ENCODE measurements around the gene MACROD2. TPM values are rescaled to one million over a fixed set of nuclear protein-coding genes. Genes with fewer than 3 reads are reported as not detected.

Gene MACROD2
- total RNA-seq, 1 experiment from 2014 or later: 3.1 TPM

DNA sequence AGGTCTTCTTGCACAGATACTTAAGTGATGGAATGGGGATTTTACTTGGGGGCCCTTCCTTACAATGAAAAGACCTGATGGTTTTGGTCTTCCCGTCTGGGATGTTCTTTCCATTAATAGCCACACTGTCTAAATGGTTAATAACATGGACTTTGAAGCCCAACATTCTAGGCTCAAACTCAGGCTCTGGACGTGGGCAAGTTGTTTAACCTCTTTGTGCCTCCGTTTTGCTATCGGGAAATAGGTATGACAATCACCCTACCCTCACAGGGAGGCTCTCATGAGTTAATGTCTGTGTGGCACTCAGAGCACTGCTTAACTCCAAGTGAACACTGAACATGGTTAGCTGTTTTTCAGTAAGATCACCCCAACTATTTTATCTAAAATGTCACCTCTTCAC lies 702.8 kb downstream of the MACROD2 start:
- Mint-ChIP-seq H3K4me1 (ENCODE audit: insufficient read depth, unreplicated experiment) (peaks cover 7% of the 10 kb centered on the region), H3K9me3 (ENCODE audit: unreplicated experiment) (no peaks in the 10 kb centered on the region), H3K27me3 (ENCODE audit: insufficient read depth, unreplicated experiment) (no peaks in the 10 kb centered on the region), H3K36me3 (ENCODE audit: insufficient read depth, unreplicated experiment) (no peaks in the 10 kb centered on the region), H3K4me3 (ENCODE audit: unreplicated experiment) (no peak overlapping the region), H3K27ac (ENCODE audit: low read depth, unreplicated experiment) (no peak overlapping the region)
- DNase-seq (ENCODE audit: unreplicated experiment): no peak
- intact Hi-C loops (cut with micrococcal nuclease): no loop called here
- ChIA-PET POLR2A (interaction anchor here (0.7 to 1.3 kb wide), 3 partner anchors 10 to 84 kb away, joined by 3 to 6 read pairs (median 3); no protein-coding TSS in a partner anchor), CTCF (interaction anchor here (0.6 to 2.6 kb wide), 3 partner anchors 10 to 361 kb away, joined by 4 to 11 read pairs (median 4); partner anchors contain the start of gene FLRT3)
- no TSS peak for BruUV-seq (replicated peaks)
- no peak for TF ChIP-seq CTCF (IDR thresholded peaks at IDR 0.05; ENCODE audit: unreplicated experiment)

GRCh38 chr20:14698605-14699373 lies 703.5 kb downstream of the MACROD2 start:
- H3K4me3 Mint-ChIP-seq (ENCODE audit: unreplicated experiment): no peak overlapping the region
- H3K9me3 Mint-ChIP-seq (ENCODE audit: unreplicated experiment): no peaks in the 10 kb centered on the region
- CTCF ChIA-PET: interaction anchor here (0.6 to 2.6 kb wide), 3 partner anchors 20 to 362 kb away, joined by 3 to 11 read pairs (median 3); partner anchors contain the start of gene FLRT3
- intact Hi-C loops (cut with micrococcal nuclease): no loop called here
- no peak for TF ChIP-seq CTCF (IDR thresholded peaks at IDR 0.05; ENCODE audit: unreplicated experiment)
- DNase-seq (ENCODE audit: unreplicated experiment): no peak
- no TSS peak for BruUV-seq (replicated peaks)
- no peaks in the 10 kb centered on the region for H3K27me3 Mint-ChIP-seq (ENCODE audit: insufficient read depth, unreplicated experiment)
- no peak overlapping the region for H3K27ac Mint-ChIP-seq (ENCODE audit: low read depth, unreplicated experiment)
- no peaks in the 10 kb centered on the region for H3K36me3 Mint-ChIP-seq (ENCODE audit: insufficient read depth, unreplicated experiment)
- H3K4me1 Mint-ChIP-seq (ENCODE audit: insufficient read depth, unreplicated experiment): peaks cover 7% of the 10 kb centered on the region
- POLR2A ChIA-PET: interaction anchor here (0.7 to 4.0 kb wide), 4 partner anchors 11 to 532 kb away, joined by 3 to 64 read pairs (median 4); partner anchors contain the start of gene FLRT3

- Mint-ChIP-seq H3K4me3 (ENCODE audit: unreplicated experiment) (no peak overlapping the region), H3K36me3 (ENCODE audit: insufficient read depth, unreplicated experiment) (no peaks in the 10 kb centered on the region), H3K4me1 (ENCODE audit: insufficient read depth, unreplicated experiment) (peaks cover 7% of the 10 kb centered on the region), H3K9me3 (ENCODE audit: unreplicated experiment) (no peaks in the 10 kb centered on the region), H3K27ac (ENCODE audit: low read depth, unreplicated experiment) (no peak overlapping the region), H3K27me3 (ENCODE audit: insufficient read depth, unreplicated experiment) (no peaks in the 10 kb centered on the region)
- BruUV-seq (replicated peaks): no TSS peak
- CTCF ChIA-PET: interaction anchor here (0.6 to 1.4 kb wide), 10 partner anchors 10 to 1515 kb away, joined by 3 to 10 read pairs (median 4); partner anchors contain the start of gene FLRT3
- POLR2A ChIA-PET: interaction anchor here (0.8 to 4.0 kb wide), 10 partner anchors 10 to 364 kb away, joined by 3 to 64 read pairs (median 4); partner anchors contain the start of gene FLRT3
- no peak for TF ChIP-seq CTCF (IDR thresholded peaks at IDR 0.05; ENCODE audit: unreplicated experiment)
- intact Hi-C loops (cut with micrococcal nuclease): no loop called here
- peak; percentile 18 for DNase-seq (ENCODE audit: unreplicated experiment)
Measured at GRCh38 chr20:14700639-14700960, 705.3 kb downstream of the MACROD2 start.

- DNase-seq (ENCODE audit: unreplicated experiment): no peak
- CTCF ChIA-PET: interaction anchor here (0.6 to 1.4 kb wide), 5 partner anchors 9 to 366 kb away, joined by 3 to 10 read pairs (median 4); partner anchors contain the start of gene FLRT3
- POLR2A ChIA-PET: interaction anchor here (0.8 to 4.0 kb wide), 8 partner anchors 9 to 365 kb away, joined by 3 to 64 read pairs (median 4); partner anchors contain the start of gene FLRT3
- Mint-ChIP-seq H3K27ac (ENCODE audit: low read depth, unreplicated experiment) (no peak overlapping the region), H3K36me3 (ENCODE audit: insufficient read depth, unreplicated experiment) (no peaks in the 10 kb centered on the region), H3K4me1 (ENCODE audit: insufficient read depth, unreplicated experiment) (peaks cover 7% of the 10 kb centered on the region), H3K27me3 (ENCODE audit: insufficient read depth, unreplicated experiment) (no peaks in the 10 kb centered on the region), H3K4me3 (ENCODE audit: unreplicated experiment) (no peak overlapping the region), H3K9me3 (ENCODE audit: unreplicated experiment) (no peaks in the 10 kb centered on the region)
- BruUV-seq (replicated peaks): no TSS peak
- TF ChIP-seq CTCF (IDR thresholded peaks at IDR 0.05; ENCODE audit: unreplicated experiment): no peak
- intact Hi-C loops (cut with micrococcal nuclease): no loop called here
Measured at GRCh38 chr20:14701326-14701725, 706.0 kb downstream of the MACROD2 start.

Data from MCF 10A (cell line).